Breast epithelium (tissue), 4 donors: ENCODE measurements around the gene CHKA. TPM values are rescaled to one million over a fixed set of nuclear protein-coding genes. Genes with fewer than 3 reads are reported as not detected.

Source experiments
- DNase-seq, 2 donors: peaks; one replicate each; pipeline ENCODE4 v3.0.0-alpha.2; 2019; ENCODE audit warnings: low spot score in 2 of 2
- H3K27ac ChIP-seq, 2 donors: fragments of 200-600 bp; sonication (generic) in 1 of 2; one replicate each; pipeline ENCODE4 v1.5.1; 2016 to 2019; ENCODE audit warnings: mild to moderate bottlenecking in 1 of 2
- H3K27me3 ChIP-seq, 2 donors: fragments of 200-600 bp; sonication (generic) in 1 of 2; one replicate each; pipeline versions ENCODE4 v1.5.1 to v1.6.0; 2017 to 2019; ENCODE audit warnings: control low read depth in 1 of 2, mild to moderate bottlenecking in 1 of 2
- H3K36me3 ChIP-seq: fragments of 200-600 bp; one replicate; pipeline ENCODE4 v1.5.1; 2019
- H3K4me1 ChIP-seq, 2 donors: fragments of 200-600 bp; sonication (generic); one replicate each; pipeline ENCODE4 v1.5.1; 2016 to 2019; ENCODE audit warnings: control low read depth in 1 of 2
- H3K4me3 ChIP-seq, 3 donors: fragments of 200-600 bp; sonication (generic); 1 replicate in 2 of 3; 2 replicates in 1 of 3; pipeline ENCODE4 v1.5.1; 2016 to 2019; ENCODE audit warnings: mild to moderate bottlenecking in 3 of 3, moderate library complexity in 2 of 3
- H3K9me3 ChIP-seq, 2 donors: fragments of 200-600 bp; sonication (generic) in 1 of 2; one replicate each; pipeline ENCODE4 v1.5.1; 2016 to 2019; ENCODE audit warnings: control low read depth in 1 of 2
- POLR2A ChIP-seq: fragments of 450-650 bp; IDR thresholded peaks from one replicate; pipeline ENCODE4 v1.6.1; 2016; ENCODE audit warnings: antibody characterized with exemption, mild to moderate bottlenecking, moderate library complexity
- POLR2AphosphoS5 ChIP-seq, 3 donors: sonication (generic); formaldehyde crosslinking; IDR thresholded peaks; one replicate each; pipeline ENCODE4 v1.6.1; 2017; ENCODE audit warnings: antibody characterized with exemption in 3 of 3
- intact Hi-C: fragments of 100-400 bp; cut with DNase I; formaldehyde crosslinking; loops from one replicate; pipeline ENCODE4 v1.15.1; 2023; ENCODE audit warnings: low total_unique reads
- total RNA-seq, 3 donors: library from RNA; depleted of rRNA; stranded (reverse); fragments of >200 nt; gene quantifications; one replicate each; pipeline ENCODE4 v1.1.0, GENCODE V29; 2016
- TF ChIP-seq, protein P1 (sequence below), 3 donors: fragments of 450-650 bp; IDR thresholded peaks; one replicate each; pipeline ENCODE4 v1.5.1; 2016 to 2017; ENCODE audit warnings: antibody characterized with exemption in 3 of 3, mild to moderate bottlenecking in 3 of 3, moderate library complexity in 3 of 3

Gene CHKA
- total RNA-seq, 3 donors from 2014 or later = 52.1 to 73.0 (median 71.7) TPM

DNA sequence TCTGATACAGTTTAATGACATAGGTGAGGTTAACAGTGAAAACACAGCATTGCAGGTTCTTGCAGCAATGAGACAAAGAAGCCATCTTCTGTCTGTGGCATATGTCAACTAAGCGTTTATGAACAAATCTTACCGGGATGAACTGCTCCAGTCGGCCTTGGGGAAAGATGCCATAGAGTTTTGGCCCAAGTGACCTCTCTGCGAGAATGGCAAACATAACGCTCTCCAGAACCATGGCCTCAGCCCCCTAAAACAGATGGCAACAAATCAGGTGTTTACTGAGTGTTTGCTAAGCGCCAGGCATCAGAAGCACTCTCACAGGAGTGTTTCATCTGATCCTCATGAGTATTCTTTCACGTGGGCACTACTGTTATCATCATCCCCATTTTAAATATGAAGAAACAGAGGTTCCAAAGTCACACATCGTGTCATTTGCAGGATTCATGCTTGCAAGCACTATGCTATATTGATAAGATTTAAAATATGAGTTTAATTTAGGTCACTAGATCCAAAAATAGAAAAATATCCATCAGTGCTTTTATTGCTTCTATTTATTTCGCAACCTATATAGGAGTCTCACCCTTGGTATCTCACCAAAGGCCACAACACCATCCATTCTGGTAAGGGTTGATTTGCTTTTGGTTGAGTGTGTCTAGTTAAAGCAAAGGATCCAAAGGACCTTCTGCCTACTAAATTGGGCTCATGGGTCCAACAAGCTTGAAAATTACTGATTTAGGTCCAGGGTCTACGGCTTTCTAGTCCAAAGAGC is 46.4 kb downstream of the CHKA start:
- no peaks in the 10 kb centered on the region for H3K9me3 ChIP-seq
- no peaks in the 10 kb centered on the region for H3K36me3 ChIP-seq
- H3K27me3 ChIP-seq = no peaks in the 10 kb centered on the region
- H3K4me1 ChIP-seq = no peaks in the 10 kb centered on the region
- intact Hi-C loops = no loop called here
- no peak overlapping the region for H3K4me3 ChIP-seq
- no peak for DNase-seq
- TF ChIP-seq POLR2AphosphoS5 (IDR thresholded peaks at IDR 0.05) = no peak
- TF ChIP-seq, protein P1, sequence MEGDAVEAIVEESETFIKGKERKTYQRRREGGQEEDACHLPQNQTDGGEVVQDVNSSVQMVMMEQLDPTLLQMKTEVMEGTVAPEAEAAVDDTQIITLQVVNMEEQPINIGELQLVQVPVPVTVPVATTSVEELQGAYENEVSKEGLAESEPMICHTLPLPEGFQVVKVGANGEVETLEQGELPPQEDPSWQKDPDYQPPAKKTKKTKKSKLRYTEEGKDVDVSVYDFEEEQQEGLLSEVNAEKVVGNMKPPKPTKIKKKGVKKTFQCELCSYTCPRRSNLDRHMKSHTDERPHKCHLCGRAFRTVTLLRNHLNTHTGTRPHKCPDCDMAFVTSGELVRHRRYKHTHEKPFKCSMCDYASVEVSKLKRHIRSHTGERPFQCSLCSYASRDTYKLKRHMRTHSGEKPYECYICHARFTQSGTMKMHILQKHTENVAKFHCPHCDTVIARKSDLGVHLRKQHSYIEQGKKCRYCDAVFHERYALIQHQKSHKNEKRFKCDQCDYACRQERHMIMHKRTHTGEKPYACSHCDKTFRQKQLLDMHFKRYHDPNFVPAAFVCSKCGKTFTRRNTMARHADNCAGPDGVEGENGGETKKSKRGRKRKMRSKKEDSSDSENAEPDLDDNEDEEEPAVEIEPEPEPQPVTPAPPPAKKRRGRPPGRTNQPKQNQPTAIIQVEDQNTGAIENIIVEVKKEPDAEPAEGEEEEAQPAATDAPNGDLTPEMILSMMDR (IDR thresholded peaks at IDR 0.05) = no peak
- no peak for TF ChIP-seq POLR2A
- no peak overlapping the region for H3K27ac ChIP-seq

GRCh38 chr11:68071281-68072048 is 49.7 kb downstream of the CHKA start:
- Histone ChIP-seq H3K27ac (no peak overlapping the region), H3K36me3 (no peaks in the 10 kb centered on the region), H3K27me3 (no peaks in the 10 kb centered on the region), H3K4me1 (no peaks in the 10 kb centered on the region), H3K9me3 (no peaks in the 10 kb centered on the region), H3K4me3 (no peak overlapping the region)
- intact Hi-C loops = no loop called here
- DNase-seq = no peak
- no peak for TF ChIP-seq POLR2AphosphoS5 (IDR thresholded peaks at IDR 0.05)
- TF ChIP-seq, protein P1 (IDR thresholded peaks at IDR 0.05) = no peak
- TF ChIP-seq POLR2A = no peak

DNA sequence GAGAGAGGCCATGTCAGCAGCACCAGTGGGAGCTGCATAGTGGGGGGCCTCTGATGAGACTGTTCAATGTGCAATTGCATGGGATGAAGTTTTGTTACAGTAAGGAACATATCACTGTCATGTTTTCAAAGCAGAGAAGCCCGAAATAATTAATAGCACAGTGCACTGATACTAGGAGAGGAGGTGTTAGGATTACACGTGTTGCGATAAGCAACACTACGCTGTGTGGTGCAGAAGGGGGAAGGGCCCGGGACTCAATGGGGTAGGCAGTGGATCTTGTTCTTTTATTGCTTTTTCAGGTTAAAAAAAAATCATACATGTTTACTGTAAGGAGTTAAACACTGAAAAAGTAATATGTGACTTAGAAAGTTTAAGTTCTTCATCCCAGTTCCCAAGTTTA is 53.2 kb downstream of the CHKA start:
- Histone ChIP-seq H3K4me3 (no peak overlapping the region), H3K36me3 (no peaks in the 10 kb centered on the region), H3K4me1 (no peaks in the 10 kb centered on the region), H3K27ac (no peak overlapping the region), H3K9me3 (no peaks in the 10 kb centered on the region), H3K27me3 (no peaks in the 10 kb centered on the region)
- intact Hi-C loops = no loop called here
- no peak for TF ChIP-seq POLR2AphosphoS5 (IDR thresholded peaks at IDR 0.05)
- TF ChIP-seq, protein P1 (IDR thresholded peaks at IDR 0.05) = no peak
- TF ChIP-seq POLR2A = no peak
- no peak for DNase-seq

DNA sequence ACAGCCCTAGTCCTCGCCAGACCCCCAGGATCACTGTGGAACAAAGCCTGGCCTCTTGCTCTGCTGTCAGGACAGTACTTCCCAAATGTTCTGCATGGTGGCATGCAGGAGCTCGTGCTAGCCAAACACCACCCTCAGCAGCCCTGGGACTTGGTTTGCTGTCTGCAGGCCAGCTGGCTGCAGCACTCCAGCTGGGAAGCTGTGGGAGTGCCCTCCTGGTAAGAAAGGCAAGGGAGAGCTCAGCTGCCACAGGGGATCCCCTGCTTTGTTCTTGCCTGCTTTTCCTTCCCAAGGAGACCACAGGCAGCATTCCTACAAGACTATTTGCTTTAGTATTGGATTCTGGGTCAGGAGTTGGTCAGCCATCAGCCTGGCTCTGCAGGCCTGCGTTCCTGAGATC is 54.4 kb downstream of the CHKA start:
- no peaks in the 10 kb centered on the region for H3K27me3 ChIP-seq
- H3K4me1 ChIP-seq = no peaks in the 10 kb centered on the region
- no peak for DNase-seq
- no peak for TF ChIP-seq POLR2A
- TF ChIP-seq, protein P1 (IDR thresholded peaks at IDR 0.05) = no peak
- no peak for TF ChIP-seq POLR2AphosphoS5 (IDR thresholded peaks at IDR 0.05)
- no peak overlapping the region for H3K4me3 ChIP-seq
- no peaks in the 10 kb centered on the region for H3K9me3 ChIP-seq
- intact Hi-C loops = no loop called here
- H3K27ac ChIP-seq = no peak overlapping the region
- H3K36me3 ChIP-seq = no peaks in the 10 kb centered on the region

- no peak for DNase-seq
- intact Hi-C loops = no loop called here
- Histone ChIP-seq H3K27ac (no peak overlapping the region), H3K4me1 (no peaks in the 10 kb centered on the region), H3K4me3 (no peak overlapping the region), H3K9me3 (no peaks in the 10 kb centered on the region), H3K27me3 (no peaks in the 10 kb centered on the region), H3K36me3 (no peaks in the 10 kb centered on the region)
- no peak for TF ChIP-seq POLR2AphosphoS5 (IDR thresholded peaks at IDR 0.05)
- TF ChIP-seq, protein P1 (IDR thresholded peaks at IDR 0.05) = no peak
- no peak for TF ChIP-seq POLR2A
Measured at GRCh38 chr11:68065841-68066240, 55.3 kb downstream of the CHKA start.
